ENCODE results near the gene SLC7A8.

The SLC7A8 gene

GRCh38 chr14:23136566-23137133 lies 46.8 kb downstream of the SLC7A8 start:
- no peaks in the 10 kb centered on the region for H3K27me3 ChIP-seq (ENCODE audit: control insufficient read depth, insufficient read depth, low read length, poor library complexity, severe bottlenecking)
- no peaks in the 10 kb centered on the region for H3K4me1 ChIP-seq (ENCODE audit: control insufficient read depth, insufficient read depth, low read length)
- no peaks in the 10 kb centered on the region for H3K36me3 ChIP-seq (ENCODE audit: control insufficient read depth, insufficient read depth, low read length)
- no peak overlapping the region for H3K27ac ChIP-seq (ENCODE audit: insufficient read depth, low read depth, low read length, poor library complexity, severe bottlenecking)
- 95% methylated on average over 16 of the region's 16 CpGs for WGBS, 2 experiments
- no peak overlapping the region for H3K4me3 ChIP-seq (ENCODE audit: insufficient read depth, low read depth, low read length)
- no peaks in the 10 kb centered on the region for H3K9me3 ChIP-seq (ENCODE audit: control insufficient read depth, low read length)

DNA sequence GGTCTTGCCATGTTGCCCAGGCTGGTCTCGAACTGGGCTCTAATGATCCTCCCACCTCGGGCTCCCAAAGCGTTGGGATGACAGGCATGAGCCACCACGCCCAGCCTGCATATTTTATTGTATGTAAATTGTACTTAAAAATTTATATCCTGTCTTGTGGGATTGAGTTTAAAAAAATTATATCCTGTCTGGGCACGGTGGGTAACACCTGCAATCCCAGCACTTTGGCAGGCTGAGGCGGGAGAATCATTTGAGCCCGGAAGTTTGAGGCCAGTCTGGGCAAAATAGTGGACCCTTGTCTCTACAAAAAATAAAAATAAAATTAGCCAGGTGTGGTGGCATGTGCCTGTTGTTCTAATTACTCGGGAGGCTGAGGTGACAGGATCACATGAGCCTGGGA lies 50.5 kb downstream of the SLC7A8 start:
- Histone ChIP-seq H3K4me3 (ENCODE audit: insufficient read depth, low read depth, low read length) (no peak overlapping the region), H3K27me3 (ENCODE audit: control insufficient read depth, insufficient read depth, low read length, poor library complexity, severe bottlenecking) (no peaks in the 10 kb centered on the region), H3K36me3 (ENCODE audit: control insufficient read depth, insufficient read depth, low read length) (no peaks in the 10 kb centered on the region), H3K9me3 (ENCODE audit: control insufficient read depth, low read length) (no peaks in the 10 kb centered on the region), H3K27ac (ENCODE audit: insufficient read depth, low read depth, low read length, poor library complexity, severe bottlenecking) (no peak overlapping the region), H3K4me1 (ENCODE audit: control insufficient read depth, insufficient read depth, low read length) (no peaks in the 10 kb centered on the region)
- 93 to 94% methylated on average over 8 of the region's 8 CpGs for WGBS, 2 experiments

DNA sequence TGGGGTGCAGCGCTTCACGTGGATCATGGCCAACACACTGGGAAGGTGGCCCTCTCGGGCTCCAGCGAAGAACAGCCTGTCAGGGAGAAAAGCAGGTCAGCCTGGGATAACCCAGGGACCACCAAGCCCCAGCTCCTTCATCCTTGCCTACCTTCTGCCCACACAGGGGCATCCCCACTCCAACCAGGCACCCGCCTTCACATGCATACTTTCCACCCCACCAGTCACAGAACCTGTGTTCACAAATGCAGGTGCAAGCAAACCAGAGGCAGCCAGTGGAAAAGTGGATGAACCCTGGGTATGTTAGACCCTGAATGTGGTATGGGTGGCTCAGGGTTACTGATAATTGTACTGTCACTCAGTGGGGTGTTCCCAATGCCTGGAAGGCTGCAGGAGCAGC lies 52.0 kb downstream of the SLC7A8 start:
- no peaks in the 10 kb centered on the region for H3K9me3 ChIP-seq (ENCODE audit: control insufficient read depth, low read length)
- H3K27me3 ChIP-seq (ENCODE audit: control insufficient read depth, insufficient read depth, low read length, poor library complexity, severe bottlenecking) = no peaks in the 10 kb centered on the region
- 95 to 98% methylated on average over 5 of the region's 5 CpGs for WGBS, 2 experiments
- no peak overlapping the region for H3K27ac ChIP-seq (ENCODE audit: insufficient read depth, low read depth, low read length, poor library complexity, severe bottlenecking)
- H3K4me3 ChIP-seq (ENCODE audit: insufficient read depth, low read depth, low read length) = no peak overlapping the region
- H3K4me1 ChIP-seq (ENCODE audit: control insufficient read depth, insufficient read depth, low read length) = no peaks in the 10 kb centered on the region
- no peaks in the 10 kb centered on the region for H3K36me3 ChIP-seq (ENCODE audit: control insufficient read depth, insufficient read depth, low read length)

DNA sequence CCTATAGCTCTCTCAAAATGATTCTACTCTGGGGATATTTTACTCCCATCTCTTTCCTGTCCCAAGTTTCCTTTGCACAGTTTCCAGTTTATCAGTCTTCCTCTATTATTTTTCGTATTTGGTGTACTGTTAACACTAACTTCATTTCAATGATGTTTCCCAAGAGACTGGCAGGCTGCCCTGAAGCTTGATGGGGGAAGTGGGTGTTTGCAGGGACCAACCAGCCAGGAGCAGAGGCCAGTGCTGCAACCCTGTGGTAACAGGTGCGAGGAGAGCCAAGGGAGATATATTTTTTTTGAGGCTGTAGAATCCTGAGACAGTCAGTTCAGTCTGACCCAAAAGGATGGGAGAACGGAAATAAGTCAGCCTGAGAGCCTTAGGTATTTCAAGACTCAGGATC lies 52.6 kb downstream of the SLC7A8 start:
- H3K27me3 ChIP-seq (ENCODE audit: control insufficient read depth, insufficient read depth, low read length, poor library complexity, severe bottlenecking) = no peaks in the 10 kb centered on the region
- no peaks in the 10 kb centered on the region for H3K9me3 ChIP-seq (ENCODE audit: control insufficient read depth, low read length)
- WGBS, 2 experiments = 90 to 92% methylated on average over 3 of the region's 3 CpGs
- no peaks in the 10 kb centered on the region for H3K4me1 ChIP-seq (ENCODE audit: control insufficient read depth, insufficient read depth, low read length)
- H3K4me3 ChIP-seq (ENCODE audit: insufficient read depth, low read depth, low read length) = no peak overlapping the region
- no peaks in the 10 kb centered on the region for H3K36me3 ChIP-seq (ENCODE audit: control insufficient read depth, insufficient read depth, low read length)
- no peak overlapping the region for H3K27ac ChIP-seq (ENCODE audit: insufficient read depth, low read depth, low read length, poor library complexity, severe bottlenecking)

GRCh38 chr14:23129759-23130316 lies 53.6 kb downstream of the SLC7A8 start:
- 95% methylated on average over 7 of the region's 7 CpGs for whole genome bisulfite sequencing, 2 experiments

DNA sequence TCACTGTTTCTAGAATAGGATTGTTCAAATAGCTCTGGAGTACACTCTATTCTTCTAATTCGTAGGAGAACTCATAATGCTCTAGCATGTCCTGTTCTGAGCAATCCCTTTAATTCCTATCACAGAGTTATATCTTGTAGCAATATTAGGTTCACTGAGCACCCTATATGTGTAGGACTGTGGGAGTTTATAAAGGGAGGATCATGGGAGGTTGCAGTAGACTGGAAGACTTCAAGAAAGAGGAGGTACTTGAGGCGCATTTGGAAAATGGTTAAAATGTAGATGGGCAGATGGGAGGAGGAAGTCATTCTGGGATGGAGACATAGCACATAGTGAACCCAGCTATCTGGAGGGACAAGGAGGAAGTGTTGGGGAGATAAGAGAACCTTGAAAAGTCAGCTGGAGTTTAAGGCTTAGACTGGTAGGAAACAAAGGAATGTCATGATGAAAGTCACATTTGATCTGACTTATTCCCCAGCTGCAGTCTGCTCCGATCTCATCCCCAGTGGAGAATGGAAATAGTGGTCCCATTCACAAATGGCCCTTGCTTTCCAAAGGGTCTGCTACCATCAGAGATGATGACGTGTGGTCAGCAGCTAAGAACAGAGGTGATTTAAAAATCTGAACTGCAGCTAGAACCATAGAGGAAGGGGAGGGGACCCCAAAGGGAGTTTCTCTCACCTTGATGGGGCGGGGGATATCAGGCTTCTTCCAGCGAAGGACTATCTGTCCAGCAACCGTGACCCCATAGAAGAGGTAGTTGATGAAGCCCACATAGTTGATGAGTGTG lies 54.3 kb downstream of the SLC7A8 start:
- 93 to 96% methylated on average over 7 of the region's 7 CpGs for WGBS, 2 experiments

More at GRCh38 chr14:23129759-23130316, 53.6 kb downstream of the SLC7A8 start:
- Histone ChIP-seq H3K4me1 (ENCODE audit: control insufficient read depth, insufficient read depth, low read length) (no peaks in the 10 kb centered on the region), H3K36me3 (ENCODE audit: control insufficient read depth, insufficient read depth, low read length) (no peaks in the 10 kb centered on the region), H3K9me3 (ENCODE audit: control insufficient read depth, low read length) (no peaks in the 10 kb centered on the region), H3K27me3 (ENCODE audit: control insufficient read depth, insufficient read depth, low read length, poor library complexity, severe bottlenecking) (no peaks in the 10 kb centered on the region), H3K27ac (ENCODE audit: insufficient read depth, low read depth, low read length, poor library complexity, severe bottlenecking) (no peak overlapping the region), H3K4me3 (ENCODE audit: insufficient read depth, low read depth, low read length) (no peak overlapping the region)

GRCh38 chr14:23127861-23128260 lies 55.6 kb downstream of the SLC7A8 start:
- Histone ChIP-seq H3K27ac (ENCODE audit: insufficient read depth, low read depth, low read length, poor library complexity, severe bottlenecking) (no peak overlapping the region), H3K4me3 (ENCODE audit: insufficient read depth, low read depth, low read length) (no peak overlapping the region), H3K36me3 (ENCODE audit: control insufficient read depth, insufficient read depth, low read length) (no peaks in the 10 kb centered on the region), H3K4me1 (ENCODE audit: control insufficient read depth, insufficient read depth, low read length) (peaks cover 5% of the 10 kb centered on the region), H3K27me3 (ENCODE audit: control insufficient read depth, insufficient read depth, low read length, poor library complexity, severe bottlenecking) (no peaks in the 10 kb centered on the region), H3K9me3 (ENCODE audit: control insufficient read depth, low read length) (no peaks in the 10 kb centered on the region)
- WGBS, 2 experiments = 96 to 98% methylated on average over 3 of the region's 3 CpGs

More for the DNA sequence above, 54.3 kb downstream of the SLC7A8 start:
- H3K36me3 ChIP-seq (ENCODE audit: control insufficient read depth, insufficient read depth, low read length) = no peaks in the 10 kb centered on the region
- no peaks in the 10 kb centered on the region for H3K27me3 ChIP-seq (ENCODE audit: control insufficient read depth, insufficient read depth, low read length, poor library complexity, severe bottlenecking)
- H3K4me3 ChIP-seq (ENCODE audit: insufficient read depth, low read depth, low read length) = no peak overlapping the region
- H3K27ac ChIP-seq (ENCODE audit: insufficient read depth, low read depth, low read length, poor library complexity, severe bottlenecking) = no peak overlapping the region
- no peaks in the 10 kb centered on the region for H3K4me1 ChIP-seq (ENCODE audit: control insufficient read depth, insufficient read depth, low read length)
- H3K9me3 ChIP-seq (ENCODE audit: control insufficient read depth, low read length) = no peaks in the 10 kb centered on the region

DNA sequence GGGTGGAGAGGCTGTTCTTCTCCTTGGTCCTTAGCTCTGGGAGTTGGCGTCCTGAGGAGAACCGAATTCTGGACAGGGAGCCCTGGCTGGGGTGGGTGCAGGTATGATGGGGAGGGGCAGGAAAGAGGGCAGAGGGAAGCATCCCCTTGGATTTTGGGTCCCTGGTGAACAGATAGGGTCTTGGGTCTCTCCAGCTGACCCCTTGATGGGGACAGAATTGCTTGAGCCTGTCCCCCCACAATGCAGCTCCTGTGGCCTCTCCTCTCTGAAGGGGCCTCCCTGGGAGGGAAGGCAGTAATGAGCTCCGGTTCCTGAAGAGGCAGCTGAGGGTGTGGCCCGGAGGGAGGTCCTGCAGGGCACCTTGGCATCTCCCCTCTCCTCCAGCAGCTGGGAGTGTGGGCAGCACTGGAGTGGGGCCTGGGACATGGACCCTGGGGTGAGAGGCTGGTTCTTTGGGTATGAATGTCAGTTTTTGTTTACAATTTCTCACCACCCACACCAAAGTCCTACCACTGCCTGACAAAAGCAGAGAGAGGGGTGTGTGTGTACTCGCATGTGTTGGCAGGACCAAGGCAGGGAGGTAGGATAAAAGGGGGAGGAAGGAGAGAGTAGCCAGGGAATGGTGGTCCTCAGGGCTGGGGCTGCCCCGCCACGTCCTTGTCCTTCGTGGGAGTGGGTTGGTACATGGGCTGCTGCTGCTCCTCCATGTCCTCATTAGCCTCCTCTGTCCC lies 56.7 kb downstream of the SLC7A8 start:
- H3K36me3 ChIP-seq (ENCODE audit: control insufficient read depth, insufficient read depth, low read length) = no peaks in the 10 kb centered on the region
- H3K9me3 ChIP-seq (ENCODE audit: control insufficient read depth, low read length) = no peaks in the 10 kb centered on the region
- H3K27ac ChIP-seq (ENCODE audit: insufficient read depth, low read depth, low read length, poor library complexity, severe bottlenecking) = no peak overlapping the region
- H3K27me3 ChIP-seq (ENCODE audit: control insufficient read depth, insufficient read depth, low read length, poor library complexity, severe bottlenecking) = no peaks in the 10 kb centered on the region
- peaks cover 7% of the 10 kb centered on the region for H3K4me1 ChIP-seq (ENCODE audit: control insufficient read depth, insufficient read depth, low read length)
- no peak overlapping the region for H3K4me3 ChIP-seq (ENCODE audit: insufficient read depth, low read depth, low read length)
- WGBS, 2 experiments = 90 to 96% methylated on average over 8 of the region's 8 CpGs

DNA sequence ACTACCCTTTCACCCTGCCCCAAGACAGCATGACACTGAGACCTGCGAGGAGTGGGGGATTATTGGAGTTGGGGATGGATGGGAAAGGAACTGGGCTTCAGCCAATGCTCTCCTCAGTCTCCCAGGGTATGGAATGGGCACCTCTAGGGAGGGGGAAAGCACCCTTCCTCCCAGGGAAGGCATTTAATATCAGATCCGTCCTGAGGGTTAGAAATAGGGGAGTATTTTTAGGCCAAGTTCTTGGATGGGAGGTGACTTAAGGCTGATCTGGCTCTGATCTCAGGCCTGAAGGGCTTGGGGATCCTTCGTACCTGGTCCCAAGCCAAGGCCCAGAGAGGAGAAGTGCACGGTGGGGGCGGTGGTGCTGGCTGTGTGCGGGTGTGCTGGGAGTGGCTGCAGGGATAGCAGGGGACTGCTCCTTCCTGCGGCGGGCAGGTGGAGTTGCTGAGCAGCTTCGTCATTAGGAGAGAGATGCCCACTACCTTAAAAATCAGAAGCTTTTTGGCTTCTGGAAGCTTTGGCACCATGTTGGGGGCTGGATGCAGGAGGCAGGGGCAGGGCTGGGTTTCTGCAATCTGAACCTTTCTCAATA lies 57.4 kb downstream of the SLC7A8 start:
- H3K4me1 ChIP-seq (ENCODE audit: control insufficient read depth, insufficient read depth, low read length) = peaks cover 12% of the 10 kb centered on the region
- no peak overlapping the region for H3K27ac ChIP-seq (ENCODE audit: insufficient read depth, low read depth, low read length, poor library complexity, severe bottlenecking)
- no peaks in the 10 kb centered on the region for H3K36me3 ChIP-seq (ENCODE audit: control insufficient read depth, insufficient read depth, low read length)
- WGBS, 2 experiments = 89 to 94% methylated on average over 9 of the region's 9 CpGs
- no peaks in the 10 kb centered on the region for H3K9me3 ChIP-seq (ENCODE audit: control insufficient read depth, low read length)
- no peaks in the 10 kb centered on the region for H3K27me3 ChIP-seq (ENCODE audit: control insufficient read depth, insufficient read depth, low read length, poor library complexity, severe bottlenecking)
- no peak overlapping the region for H3K4me3 ChIP-seq (ENCODE audit: insufficient read depth, low read depth, low read length)

- Histone ChIP-seq H3K27me3 (ENCODE audit: control insufficient read depth, insufficient read depth, low read length, poor library complexity, severe bottlenecking) (no peaks in the 10 kb centered on the region), H3K4me3 (ENCODE audit: insufficient read depth, low read depth, low read length) (no peak overlapping the region), H3K4me1 (ENCODE audit: control insufficient read depth, insufficient read depth, low read length) (peaks cover 12% of the 10 kb centered on the region), H3K27ac (ENCODE audit: insufficient read depth, low read depth, low read length, poor library complexity, severe bottlenecking) (no peak overlapping the region), H3K36me3 (ENCODE audit: control insufficient read depth, insufficient read depth, low read length) (no peaks in the 10 kb centered on the region), H3K9me3 (ENCODE audit: control insufficient read depth, low read length) (no peaks in the 10 kb centered on the region)
- 82 to 93% methylated on average over 3 of the region's 3 CpGs for WGBS, 2 experiments
These were observed 58.4 kb downstream of the SLC7A8 start for GRCh38 chr14:23125011-23125410.

Data from ectodermal cell (in vitro differentiated cells).